NCI-H2196 treated with DMSO at 0.1 percent for 48 hours (cell line): ENCODE results near the gene KLHDC3.
A peak's percentile ranks its signal among the peaks of the same experiment; 100 is the strongest.

Source experiments
- DNase-seq: peaks from one replicate; lab custom pipeline; 2025; ENCODE audit not compliant: unreplicated experiment; lab: John Stamatoyannopoulos, UW

KLHDC3 gene

DNA sequence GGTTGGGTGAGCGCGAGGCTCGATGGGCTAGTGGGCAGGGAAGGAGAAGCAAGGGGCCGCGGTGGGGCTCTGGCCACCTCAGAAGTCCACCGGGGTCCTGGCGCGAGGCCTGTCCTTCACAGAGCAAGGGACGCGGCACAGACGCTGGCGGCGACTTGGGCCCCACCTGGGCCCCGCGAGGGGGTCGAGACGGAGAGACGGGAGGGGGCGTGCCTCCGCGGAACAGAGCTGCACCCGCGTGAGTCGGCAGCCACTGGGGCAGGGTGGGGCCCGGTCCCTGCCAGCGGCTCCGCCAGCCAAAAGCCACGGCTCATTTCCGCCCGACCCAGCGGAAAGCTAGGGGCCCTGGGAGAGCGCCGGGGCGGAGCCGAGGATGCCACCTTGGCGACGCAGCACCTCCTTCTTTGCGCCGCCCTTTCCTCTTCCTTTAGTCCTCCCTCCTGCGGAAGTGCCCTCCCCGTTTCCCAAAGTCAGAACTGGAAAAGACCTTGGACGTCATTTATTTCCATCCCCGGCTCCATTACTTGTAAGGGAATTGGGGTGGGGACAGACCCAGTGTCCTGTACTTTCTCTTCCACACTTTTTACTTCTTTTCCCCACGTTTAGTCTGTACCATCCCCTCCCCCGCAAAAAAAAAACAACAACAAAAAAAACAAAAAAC is 39.6 kb downstream of the KLHDC3 start, which contains the start of gene CUL7:
CUL7 (minus strand) TSS at position 307 of the 661 bp plus-strand sequence. CDS start 1,063 bp downstream, outside the sequence.
- DNase-seq, result peak; percentile 92

DNA sequence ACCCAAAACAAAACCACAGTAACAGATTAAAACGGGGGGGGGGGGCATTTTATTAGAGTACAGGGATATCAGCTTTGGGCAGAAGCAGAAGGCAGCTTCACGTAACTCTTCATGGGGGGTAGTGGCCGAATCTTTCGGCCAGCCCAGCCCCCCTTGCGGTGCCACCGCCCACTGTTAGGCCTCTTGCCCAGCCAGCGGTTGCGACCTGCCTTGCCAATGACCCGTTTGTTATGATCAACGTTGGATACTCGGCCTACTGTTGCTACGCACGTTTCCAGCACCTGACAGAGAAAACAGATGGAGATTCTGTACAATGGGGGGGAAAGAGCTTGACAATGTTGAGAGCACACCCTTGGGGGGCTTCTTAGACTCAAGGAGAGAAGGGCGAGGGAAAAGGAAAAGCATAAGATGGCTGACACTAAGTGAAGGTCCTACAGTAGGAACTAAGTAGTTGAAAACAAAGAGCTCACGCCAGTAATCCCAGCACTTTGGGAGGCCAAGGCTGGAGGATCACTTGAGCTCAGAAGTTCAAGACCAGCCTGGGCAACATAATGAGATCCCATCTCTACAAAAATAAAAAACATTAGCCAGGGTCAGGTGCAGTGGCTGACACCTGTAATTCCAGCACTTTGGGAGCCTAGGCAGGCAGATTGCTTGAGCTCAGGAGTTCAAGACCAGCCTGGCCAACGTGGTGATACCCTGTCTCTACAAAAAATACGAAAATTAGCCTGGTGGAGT is 40.3 kb downstream of the KLHDC3 start:
- no peak for DNase-seq

DNA sequence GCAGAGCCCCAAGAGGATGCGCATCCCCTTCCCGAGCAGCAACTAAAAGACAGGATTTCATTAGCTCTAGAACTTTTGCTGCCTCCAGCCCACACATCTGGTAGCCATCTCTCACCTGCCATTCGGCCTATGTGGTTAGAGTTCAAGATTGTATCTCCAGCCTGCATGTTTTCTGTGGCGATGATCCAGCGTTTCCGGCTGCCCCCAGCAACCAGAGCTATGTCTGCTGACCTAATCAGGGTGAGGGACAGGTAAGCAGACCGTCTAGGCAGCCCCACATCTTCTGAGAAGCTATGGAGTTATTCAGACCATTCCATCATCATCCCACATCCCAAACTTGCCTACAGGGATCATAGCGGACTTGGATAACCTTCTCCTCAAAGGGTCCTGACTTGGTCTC is 41.9 kb downstream of the KLHDC3 start:
- no peak for DNase-seq

DNA sequence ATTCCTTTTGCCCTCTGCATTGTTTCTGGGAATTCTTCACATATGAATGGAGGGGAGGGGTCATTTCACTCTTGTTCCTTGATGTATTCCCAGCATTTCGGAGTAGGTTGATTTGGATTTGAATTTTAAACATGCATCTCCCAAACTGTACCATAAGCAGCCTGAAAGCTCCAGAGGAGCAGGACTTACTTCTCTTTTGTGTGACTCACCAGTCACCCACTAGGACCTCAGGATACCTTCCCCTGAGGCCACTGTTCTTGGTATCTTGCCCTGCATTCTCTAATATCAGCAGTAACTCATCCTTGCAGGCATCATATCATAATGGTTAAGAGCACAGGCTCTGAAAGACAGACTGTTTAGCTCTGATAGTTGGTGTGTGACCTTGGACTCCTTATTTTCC is 44.5 kb downstream of the KLHDC3 start:
- no peak for DNase-seq

DNA sequence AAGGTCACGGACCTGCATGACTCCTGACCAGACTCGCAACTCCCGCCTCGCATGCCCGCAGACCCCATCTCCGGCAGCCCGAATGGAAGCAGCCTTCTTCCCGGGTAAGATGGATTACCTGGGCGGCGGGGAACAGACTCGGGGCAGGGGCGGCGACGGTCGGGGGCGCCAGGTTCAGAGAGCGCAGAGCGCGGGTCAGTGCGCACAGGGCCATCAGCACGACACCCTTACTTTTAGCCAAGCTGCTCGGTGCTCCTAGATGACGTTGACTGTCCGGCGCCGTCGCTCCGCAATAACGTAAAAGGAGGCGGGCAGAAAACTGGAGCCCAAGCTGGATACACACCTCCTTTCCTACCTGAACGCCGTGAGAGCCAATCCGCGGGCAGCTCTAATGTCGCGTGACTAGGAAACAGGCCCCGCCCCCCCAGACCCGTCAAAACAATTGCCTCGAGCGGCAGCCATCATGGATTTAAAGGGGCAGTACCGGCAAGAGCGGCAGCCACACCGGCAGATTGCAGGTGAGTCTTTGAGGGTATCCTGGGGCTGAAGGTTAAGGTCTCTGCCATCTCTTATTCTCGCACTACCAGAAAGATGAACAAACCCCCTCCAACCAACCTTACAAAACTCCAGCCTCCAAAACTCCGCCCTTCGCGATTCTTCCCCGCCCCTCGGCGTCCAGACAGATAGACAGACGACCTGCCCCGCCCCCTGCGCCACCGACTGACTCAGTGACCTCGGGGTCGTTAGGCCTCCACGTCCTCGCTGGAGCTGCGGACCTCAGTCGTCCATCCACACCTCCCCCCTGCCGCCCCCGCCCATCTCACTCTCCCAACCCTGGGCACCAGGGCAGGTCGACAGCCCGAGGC is 45.4 kb downstream of the KLHDC3 start, which contains the start of the genes KLC4 and MRPL2:
KLC4 (plus strand) TSS at position 464 of the 866 bp plus-strand sequence. CDS start 1,705 bp downstream, outside the sequence.
MRPL2 (minus strand) TSS at position 267 of the 866 bp plus-strand sequence; CDS start at position 214, 53 bp downstream.
- peak; percentile 97 for DNase-seq

DNA sequence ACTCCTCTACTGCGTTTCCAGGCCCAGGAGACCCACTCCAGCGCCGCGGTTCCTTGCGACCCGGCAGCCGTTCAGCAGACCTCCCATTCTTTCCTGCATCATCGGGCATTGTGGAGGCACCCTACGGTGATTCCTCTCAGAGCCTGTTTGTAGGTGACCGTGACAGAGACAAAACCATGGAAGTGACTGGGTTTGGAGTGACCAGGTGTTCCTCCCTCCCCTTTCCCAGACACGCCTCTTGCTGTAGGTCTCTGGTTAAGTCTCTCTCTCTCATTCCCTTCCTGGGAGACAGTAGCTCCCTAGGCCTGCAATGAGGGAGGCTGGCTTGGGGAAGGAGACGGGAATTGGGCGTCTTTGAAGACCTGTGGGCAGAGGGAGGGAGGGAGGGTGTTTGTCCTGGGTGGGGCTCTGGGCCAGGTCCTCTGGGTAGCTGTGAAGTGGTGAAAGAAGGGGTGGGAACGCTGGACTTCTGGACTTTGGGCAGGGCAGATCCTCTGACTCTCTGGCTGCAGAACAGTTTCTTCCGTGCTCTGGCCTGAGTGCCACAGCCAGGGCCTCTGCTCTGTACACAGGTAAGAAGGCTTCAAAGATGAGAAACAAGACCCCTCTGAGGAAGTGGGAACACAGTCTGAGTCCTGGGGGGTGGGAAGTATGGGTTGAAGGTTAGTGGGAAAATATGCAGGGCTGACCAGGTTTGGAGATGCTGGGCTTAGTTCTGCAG is 46.1 kb downstream of the KLHDC3 start:
- no peak for DNase-seq

DNA sequence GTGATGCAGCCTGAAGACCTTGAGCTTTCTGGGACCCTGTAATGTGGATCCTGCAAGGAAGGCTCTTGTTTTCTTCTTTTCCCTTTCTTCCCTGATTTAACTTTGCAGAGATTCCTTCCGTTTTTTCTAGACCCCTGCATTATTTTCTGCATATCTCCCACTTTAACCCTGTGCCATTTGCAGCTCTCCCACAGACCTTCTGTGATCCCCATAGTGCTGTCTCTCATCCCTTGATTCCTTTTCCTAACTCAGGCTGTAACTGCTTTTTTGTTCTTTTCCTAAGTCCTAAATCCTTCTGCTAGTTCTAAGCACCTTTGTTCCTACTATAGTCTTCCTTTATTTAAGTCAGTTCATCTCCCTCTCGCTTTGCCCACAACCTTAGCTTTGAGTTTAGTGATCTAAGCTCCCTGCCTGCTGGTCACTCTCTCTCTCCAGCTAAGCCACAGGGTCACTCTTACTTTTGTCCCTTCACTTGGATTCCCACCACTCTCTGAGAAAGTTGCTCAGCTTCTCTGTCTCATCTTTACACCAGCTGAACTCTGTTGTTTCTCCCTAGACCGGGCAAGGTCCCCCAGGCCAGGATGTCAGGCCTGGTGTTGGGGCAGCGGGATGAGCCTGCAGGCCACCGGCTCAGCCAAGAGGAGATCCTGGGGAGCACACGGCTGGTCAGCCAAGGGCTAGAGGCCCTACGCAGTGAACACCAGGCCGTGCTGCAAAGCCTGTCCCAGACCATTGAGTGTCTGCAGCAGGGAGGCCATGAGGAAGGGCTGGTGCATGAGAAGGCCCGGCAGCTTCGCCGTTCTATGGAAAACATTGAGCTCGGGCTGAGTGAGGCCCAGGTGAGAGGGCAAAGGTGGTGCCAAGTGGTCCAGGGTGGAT is 46.9 kb downstream of the KLHDC3 start:
- DNase-seq, result no peak

DNA sequence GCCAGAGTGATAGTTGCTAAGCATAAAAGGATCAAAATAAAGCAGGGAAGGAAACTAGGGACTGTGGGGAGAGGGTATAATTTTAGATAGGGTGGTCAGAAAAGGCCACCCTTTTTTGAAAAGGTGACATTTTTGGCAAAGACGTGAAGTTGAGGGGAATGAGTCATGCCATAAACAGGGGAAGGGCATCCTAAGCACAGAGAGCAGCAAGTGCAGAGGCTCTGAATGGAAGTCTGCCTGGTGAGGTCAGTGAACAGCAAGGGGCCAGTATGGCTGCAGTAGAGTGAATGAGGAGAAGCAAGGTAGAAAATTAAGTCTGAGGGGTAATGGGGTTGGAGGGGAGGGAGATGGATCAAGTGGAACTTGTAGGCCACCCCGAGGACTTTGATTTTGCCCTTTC is 47.8 kb downstream of the KLHDC3 start:
- DNase-seq, result no peak

DNA sequence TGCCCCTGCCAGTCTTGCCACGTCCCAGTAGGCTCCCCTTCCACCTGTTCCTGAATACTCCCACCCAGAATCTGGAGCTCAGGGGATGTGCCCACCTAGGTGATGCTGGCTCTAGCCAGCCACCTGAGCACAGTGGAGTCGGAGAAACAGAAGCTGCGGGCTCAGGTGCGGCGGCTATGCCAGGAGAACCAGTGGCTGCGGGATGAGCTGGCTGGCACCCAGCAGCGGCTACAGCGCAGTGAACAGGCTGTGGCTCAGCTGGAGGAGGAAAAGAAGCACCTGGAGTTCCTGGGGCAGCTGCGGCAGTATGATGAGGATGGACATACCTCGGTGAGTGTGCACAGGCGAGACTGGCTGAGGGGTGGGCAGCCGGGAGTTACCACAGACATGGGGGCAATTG is 48.8 kb downstream of the KLHDC3 start:
- no peak for DNase-seq

DNA sequence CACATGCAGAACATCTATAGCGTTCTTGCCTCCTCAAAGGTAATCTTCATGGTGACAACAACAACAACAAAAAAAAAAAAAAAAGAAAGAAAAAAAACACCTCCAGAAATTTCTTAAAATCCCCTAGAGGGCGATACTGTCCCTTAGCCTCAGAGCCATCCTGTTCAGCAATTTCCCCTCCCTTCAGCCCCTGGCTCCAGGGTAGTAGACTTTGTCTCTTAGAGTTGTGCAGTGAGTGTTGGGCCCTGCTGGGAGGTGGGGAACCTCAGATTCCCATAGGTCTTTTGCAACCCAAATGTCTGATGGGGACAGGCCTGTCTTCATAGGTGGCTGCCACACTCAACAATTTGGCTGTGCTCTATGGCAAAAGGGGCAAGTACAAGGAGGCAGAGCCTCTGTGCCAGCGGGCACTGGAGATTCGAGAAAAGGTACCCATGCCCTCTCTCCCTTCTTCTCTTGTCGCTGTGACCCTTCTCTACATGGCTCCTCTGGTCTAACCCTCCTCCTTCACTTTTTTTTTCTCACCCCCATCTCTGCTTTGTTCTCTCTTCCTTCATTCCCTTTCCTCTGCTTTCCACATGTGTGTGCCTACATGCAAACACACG is 56.1 kb downstream of the KLHDC3 start:
- DNase-seq, result peak; percentile 45
